Posterior vena cava (tissue), 2 donors: ENCODE measurements around the gene ALAS1. TPM values are rescaled to one million over a fixed set of nuclear protein-coding genes. Genes with fewer than 3 reads are reported as not detected.

Source experiments
- DNase-seq: peaks from one replicate; pipeline ENCODE4 v3.0.0-alpha.2; 2020; ENCODE audit warnings: low spot score
- intact Hi-C, 2 donors: fragments of 100-400 bp; cut with DNase I; formaldehyde crosslinking; loops; one replicate each; pipeline versions ENCODE4 v1.14.1 to v1.14.2; 2022 to 2023
- total RNA-seq, 2 donors: library from RNA; stranded (reverse); fragmentation: NEBNext Ultra II Directional; extraction: Animal tissue kit (Norgen Biotek cat#: 25700); gene quantifications; one replicate each; pipeline ENCODE4 v1.2.1, GENCODE V29; 2021
- donor health status: DM: yes; HTN: yes; CAD: no.
- donor health status: DM: yes; HTN: yes; CAD: no.

The ALAS1 gene
- total RNA-seq, 2 donors from 2014 or later = 28.5 to 31.4 TPM

GRCh38 chr3:52215351-52215750 lies 17.4 kb downstream of the ALAS1 start:
- no peak for DNase-seq
- intact Hi-C loops = no loop called here

GRCh38 chr3:52216585-52217408 lies 18.8 kb downstream of the ALAS1 start:
- no peak for DNase-seq
- intact Hi-C loops = no loop called here

GRCh38 chr3:52217409-52217805 lies 19.4 kb downstream of the ALAS1 start:
- intact Hi-C loops = no loop called here
- peak; percentile 65 for DNase-seq

GRCh38 chr3:52218026-52218425 lies 20.1 kb downstream of the ALAS1 start:
- no peak for DNase-seq
- intact Hi-C loops = no loop called here

GRCh38 chr3:52218454-52218853 lies 20.5 kb downstream of the ALAS1 start:
- DNase-seq = peak; percentile 45
- intact Hi-C loops = no loop called here

GRCh38 chr3:52218937-52219650 lies 21.1 kb downstream of the ALAS1 start:
- DNase-seq = peak; percentile 52
- intact Hi-C loops = no loop called here

GRCh38 chr3:52220380-52221026 lies 22.5 kb downstream of the ALAS1 start:
- intact Hi-C loops = loop anchor here in 1 of 2 donors (5.0 kb wide), 2 partner anchors 112 to 127 kb away; no protein-coding TSS in a partner anchor
- peak; percentile 96 for DNase-seq

- no peak for DNase-seq
- intact Hi-C loops = loop anchor here in 1 of 2 donors (5.0 kb wide), 2 partner anchors 111 to 126 kb away; no protein-coding TSS in a partner anchor
Measured at GRCh38 chr3:52221141-52221562, 23.2 kb downstream of the ALAS1 start.

- peak; percentile 81 for DNase-seq
- intact Hi-C loops = loop anchor here in 1 of 2 donors (5.0 kb wide), 2 partner anchors 111 to 126 kb away; no protein-coding TSS in a partner anchor
Measured at GRCh38 chr3:52221563-52222318, 23.8 kb downstream of the ALAS1 start.

GRCh38 chr3:52222319-52223221 lies 24.6 kb downstream of the ALAS1 start:
- intact Hi-C loops = loop anchor here in 1 of 2 donors (5.0 kb wide), 2 partner anchors 110 to 125 kb away; no protein-coding TSS in a partner anchor
- DNase-seq = no peak

- intact Hi-C loops = loop anchor here in 1 of 2 donors (5.0 kb wide), 2 partner anchors 109 to 124 kb away; no protein-coding TSS in a partner anchor
- no peak for DNase-seq
Measured at GRCh38 chr3:52223449-52224408, 25.8 kb downstream of the ALAS1 start.

GRCh38 chr3:52225452-52226228 lies 27.7 kb downstream of the ALAS1 start, which contains the start of gene TLR9:
Gene TLR9 (minus strand): TSS chr3:52225645. CDS start chr3:52225529, 116 bp downstream.
- intact Hi-C loops = loop anchor here in 1 of 2 donors (5.0 kb wide), 1 partner anchor 117 kb away; no protein-coding TSS in a partner anchor
- DNase-seq = peak; percentile 69

- intact Hi-C loops = loop anchor here in 1 of 2 donors (5.0 kb wide), 1 partner anchor 116 kb away; no protein-coding TSS in a partner anchor
- no peak for DNase-seq
Measured at GRCh38 chr3:52226229-52226817, 28.4 kb downstream of the ALAS1 start.

- intact Hi-C loops = loop anchor here in 1 of 2 donors (5.0 kb wide), 1 partner anchor 115 kb away; no protein-coding TSS in a partner anchor
- DNase-seq = peak; percentile 62
Measured at GRCh38 chr3:52227117-52227516, 29.2 kb downstream of the ALAS1 start.

GRCh38 chr3:52227766-52228165 lies 29.8 kb downstream of the ALAS1 start:
- intact Hi-C loops = loop anchor here in 1 of 2 donors (5.0 kb wide), 1 partner anchor 115 kb away; no protein-coding TSS in a partner anchor
- no peak for DNase-seq
